ENCODE results near the gene ATP2C1.
"Not testable (repeated sequence)": the region's sequence is repeated elsewhere in the genome, so short reads cannot be mapped to it uniquely, and the experiment has no call there.

The ATP2C1 gene

GRCh38 chr3:130941793-130942192, 47.9 kb downstream of the ATP2C1 start:
- DNase-seq: no peak

DNA sequence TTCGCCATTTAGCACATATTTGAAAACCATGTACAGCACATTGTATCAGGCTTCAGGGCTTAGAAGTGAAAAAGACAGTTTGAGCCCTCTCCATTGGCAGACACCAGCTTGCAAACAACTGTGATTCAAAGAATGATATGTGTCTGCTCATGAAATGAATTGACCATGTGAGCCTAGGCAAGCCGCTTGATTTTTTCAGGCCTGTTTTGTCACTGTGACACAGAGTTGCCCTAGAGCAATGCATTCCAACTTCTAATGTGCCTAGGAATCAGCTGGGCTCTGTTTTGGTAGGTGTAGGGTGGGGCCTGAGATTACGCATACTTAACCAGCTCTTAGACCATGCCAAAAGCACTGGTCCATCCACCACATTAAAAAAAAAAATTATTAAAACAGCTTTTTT, 53.0 kb downstream of the ATP2C1 start:
- DNase-seq: no peak

DNA sequence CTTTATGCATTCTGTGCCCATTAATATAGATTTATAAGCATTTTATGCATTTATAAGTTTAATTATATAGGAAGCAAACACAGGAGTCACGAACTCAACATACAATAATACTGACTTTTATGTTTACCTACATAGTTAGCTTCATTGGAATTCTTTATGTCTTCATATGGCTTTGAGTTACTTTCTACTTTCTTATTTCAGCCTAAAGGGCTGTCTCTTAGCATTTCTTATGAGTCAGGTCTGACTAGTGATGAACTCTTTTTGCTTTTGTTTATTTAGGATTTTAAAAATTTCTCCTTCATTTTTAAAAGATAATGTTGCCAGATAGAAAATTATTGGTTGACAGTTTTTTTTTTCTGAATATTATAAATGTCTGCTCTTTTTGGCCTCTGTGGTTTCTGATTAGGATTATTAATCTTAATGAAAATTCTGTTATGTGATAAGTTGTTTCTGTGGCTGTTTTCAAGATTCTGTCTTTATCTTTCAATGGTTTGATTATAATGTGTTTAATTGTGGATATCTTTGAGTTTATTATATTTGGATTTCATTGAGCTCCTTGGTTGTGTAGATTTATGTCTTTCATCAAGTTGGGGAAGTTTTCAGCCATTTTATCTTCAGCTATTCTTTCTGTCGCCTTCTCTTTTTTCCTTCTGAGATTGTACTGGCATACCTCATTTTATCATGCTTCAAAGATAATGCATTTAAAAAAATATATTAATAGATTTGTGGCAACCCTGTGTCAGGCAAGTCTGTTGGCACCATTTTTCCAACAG, 54.3 kb downstream of the ATP2C1 start:
- no peak for DNase-seq

GRCh38 chr3:130948929-130949328, 55.0 kb downstream of the ATP2C1 start:
- DNase-seq: no peak

- DNase-seq: no peak
Observed at GRCh38 chr3:130950124-130950523, 56.2 kb downstream of the ATP2C1 start.

- no peak for DNase-seq
Observed at GRCh38 chr3:130950641-130951040, 56.8 kb downstream of the ATP2C1 start.

DNA sequence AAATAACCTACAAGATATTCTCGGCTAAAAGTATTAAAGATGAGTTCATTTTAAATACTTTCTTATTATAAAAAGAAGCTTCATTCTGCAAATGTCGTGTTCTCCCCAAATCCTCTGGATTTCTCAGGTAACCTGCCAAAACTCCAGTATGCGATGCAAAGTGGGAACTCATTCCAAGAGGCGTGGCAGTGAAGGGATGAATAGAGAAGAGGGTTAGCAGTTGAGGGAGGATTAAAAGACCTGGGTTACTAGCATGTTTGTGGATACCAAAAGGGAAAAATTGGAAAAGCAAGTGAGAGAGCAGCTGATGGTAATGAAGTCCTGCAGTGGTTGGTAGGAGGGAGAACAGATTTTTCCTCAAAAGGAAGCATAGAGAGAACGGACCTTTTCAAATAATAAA, 61.6 kb downstream of the ATP2C1 start:
- DNase-seq: no peak

DNA sequence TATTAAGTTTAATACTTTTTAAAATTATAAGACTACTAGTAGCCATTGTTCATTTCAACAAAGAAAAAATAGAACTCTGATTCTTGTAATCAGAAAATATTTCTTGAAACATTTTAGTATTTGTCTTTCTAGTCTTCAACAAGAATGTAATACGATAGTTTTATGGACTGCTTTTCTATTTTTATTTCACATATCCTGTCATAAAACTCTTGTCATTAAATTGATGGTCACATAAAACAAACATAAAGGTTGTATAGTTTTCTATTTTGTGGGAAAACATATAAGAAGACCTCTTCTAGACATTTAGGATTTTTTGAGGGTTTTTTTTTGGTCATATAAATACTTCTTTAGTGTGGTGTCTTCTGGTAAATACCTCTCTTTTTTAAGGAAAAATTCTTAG, 62.4 kb downstream of the ATP2C1 start:
- no peak for DNase-seq

- no peak for DNase-seq
Observed at GRCh38 chr3:130956721-130957120, 62.8 kb downstream of the ATP2C1 start.

DNA sequence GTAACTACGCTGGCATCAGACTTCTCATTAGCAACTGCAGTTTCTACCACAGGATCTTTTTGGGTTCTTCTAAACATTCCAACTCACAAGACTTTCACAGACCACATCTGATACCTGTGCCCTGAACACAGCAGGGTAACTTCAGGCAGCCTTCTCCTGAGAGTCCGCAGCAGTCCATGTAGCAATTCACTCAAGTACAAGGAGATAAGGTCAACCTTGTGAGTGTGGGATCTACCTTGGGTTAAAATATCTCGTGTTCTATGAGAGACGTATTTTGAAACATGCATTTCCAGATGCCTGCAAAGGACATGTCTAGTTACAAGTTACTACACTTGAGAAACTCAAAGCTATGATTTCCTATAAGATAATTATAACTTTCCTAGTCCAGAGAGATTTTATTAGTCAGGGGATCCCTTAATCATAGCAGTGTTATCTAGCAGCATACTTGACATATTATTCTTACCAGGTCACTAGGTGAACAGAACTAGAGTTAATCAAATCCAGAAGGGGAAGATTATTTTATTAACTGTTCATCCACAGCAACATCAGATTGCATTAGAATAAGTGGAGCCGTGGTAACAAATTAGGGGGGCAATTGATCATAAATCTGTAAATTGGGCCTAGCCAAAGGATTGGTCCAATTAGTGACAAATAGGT, 66.4 kb downstream of the ATP2C1 start:
- DNase-seq: no peak

DNA sequence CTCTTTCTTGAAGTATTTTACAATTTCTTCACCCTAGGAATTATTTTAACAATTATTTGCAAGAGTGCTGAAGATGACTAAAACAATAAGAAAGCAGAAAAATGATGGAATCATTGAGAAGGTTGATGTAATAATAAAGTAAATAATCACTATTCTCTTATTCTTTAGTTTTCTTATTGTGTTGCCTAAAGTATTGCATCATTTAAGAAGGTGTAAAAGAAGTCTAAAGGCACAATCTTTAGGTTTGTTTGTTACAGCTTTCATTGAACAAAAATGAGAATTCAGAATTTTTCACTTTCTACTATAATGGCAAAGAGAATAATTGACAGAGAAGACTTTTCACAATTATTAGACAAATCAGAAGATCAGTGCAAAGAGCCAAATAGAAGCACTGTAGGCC, 67.6 kb downstream of the ATP2C1 start:
- no peak for DNase-seq

DNA sequence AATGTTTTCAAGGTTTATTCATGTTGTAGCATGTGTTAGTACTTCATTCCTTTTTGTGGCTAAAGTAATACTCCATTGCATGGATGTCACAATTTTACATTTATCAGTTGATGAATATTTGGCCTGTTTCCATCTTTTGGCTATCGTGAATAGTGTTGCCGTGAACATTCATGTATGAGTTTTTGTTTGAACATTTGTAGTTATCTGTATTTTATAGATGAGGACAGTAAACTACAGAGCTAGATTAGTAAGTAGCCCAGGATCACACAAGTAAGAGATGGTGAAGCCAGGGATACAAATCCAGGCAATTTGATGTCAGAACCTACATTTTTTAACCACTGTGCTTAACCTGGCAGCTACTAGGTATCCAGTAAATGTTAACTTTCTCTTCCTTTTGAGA, 69.6 kb downstream of the ATP2C1 start:
- DNase-seq: no peak

DNA sequence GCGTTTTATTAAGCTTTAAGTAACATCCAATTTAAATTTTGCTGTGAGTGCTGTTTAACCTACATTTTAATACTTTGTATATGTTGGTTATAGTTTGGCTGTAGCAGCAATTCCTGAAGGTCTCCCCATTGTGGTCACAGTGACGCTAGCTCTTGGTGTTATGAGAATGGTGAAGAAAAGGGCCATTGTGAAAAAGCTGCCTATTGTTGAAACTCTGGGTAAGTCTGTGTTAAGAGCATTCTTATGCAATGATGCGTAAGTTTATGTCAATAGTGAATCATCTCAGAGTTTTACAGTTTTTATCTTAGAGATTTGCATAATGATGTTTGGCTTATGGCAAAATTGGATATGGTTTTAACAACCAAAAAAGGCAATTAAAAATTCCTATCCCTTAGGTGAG, 70.0 kb downstream of the ATP2C1 start:
- DNase-seq: no peak

DNA sequence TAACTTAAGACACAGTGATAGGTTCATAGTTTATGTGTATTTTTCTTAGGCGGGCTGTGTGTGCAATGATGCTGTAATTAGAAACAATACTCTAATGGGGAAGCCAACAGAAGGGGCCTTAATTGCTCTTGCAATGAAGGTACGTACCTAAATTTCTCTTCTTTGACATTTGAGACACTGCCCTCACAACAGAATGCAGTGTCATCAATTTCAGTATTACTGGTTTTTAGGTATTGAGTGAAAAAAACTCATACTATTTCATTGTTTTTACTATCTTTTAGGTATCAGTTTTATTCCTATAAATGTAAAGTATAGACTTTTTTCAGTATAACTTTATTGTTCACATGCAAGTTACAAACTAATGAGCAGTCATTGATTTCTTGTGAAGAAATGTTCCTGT, 73.4 kb downstream of the ATP2C1 start:
- DNase-seq: no peak

- no peak for DNase-seq
Observed at GRCh38 chr3:130968221-130968620, 74.3 kb downstream of the ATP2C1 start.

DNA sequence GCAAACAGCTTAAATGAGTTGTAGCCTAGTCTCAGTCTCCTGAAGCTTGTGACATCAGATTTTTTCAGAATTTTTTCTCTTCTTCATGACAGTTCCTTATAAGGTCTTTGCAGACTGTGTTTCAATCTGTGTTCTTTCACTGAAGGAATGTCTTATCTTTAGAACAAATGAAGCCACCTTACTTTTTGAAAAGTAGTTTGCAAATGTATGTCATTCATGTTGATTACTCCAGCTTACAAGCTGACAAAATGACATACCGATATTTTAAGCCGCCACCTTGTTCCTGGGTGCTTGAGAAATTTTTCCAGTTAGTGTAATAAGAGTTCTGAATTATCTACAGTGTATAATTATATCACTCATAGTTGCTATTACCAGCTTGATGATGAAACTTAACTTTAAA, 75.7 kb downstream of the ATP2C1 start:
- DNase-seq: no peak

GRCh38 chr3:130971208-130971607, 77.3 kb downstream of the ATP2C1 start:
- DNase-seq: no peak

- not testable (repeated sequence) for DNase-seq
Observed at GRCh38 chr3:130972592-130972991, 78.7 kb downstream of the ATP2C1 start.

DNA sequence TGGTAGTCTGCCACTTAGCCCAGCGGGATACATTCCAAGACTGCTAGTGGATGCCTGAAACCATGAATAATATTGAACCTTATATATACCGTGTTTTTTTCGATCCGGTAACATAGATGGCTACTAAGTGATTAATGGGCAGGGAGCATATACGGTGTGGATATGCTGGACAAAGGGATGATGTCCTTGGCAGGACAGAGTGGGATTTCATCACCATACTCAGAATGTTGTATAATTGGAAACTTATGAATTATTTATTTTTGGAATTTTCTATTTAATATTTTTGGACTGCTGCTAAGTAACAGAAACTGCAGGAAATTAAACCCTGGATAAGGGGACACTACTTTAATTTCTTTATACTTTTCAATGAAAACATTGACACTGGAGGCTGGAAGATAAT, 79.5 kb downstream of the ATP2C1 start:
- DNase-seq: no peak

DNA sequence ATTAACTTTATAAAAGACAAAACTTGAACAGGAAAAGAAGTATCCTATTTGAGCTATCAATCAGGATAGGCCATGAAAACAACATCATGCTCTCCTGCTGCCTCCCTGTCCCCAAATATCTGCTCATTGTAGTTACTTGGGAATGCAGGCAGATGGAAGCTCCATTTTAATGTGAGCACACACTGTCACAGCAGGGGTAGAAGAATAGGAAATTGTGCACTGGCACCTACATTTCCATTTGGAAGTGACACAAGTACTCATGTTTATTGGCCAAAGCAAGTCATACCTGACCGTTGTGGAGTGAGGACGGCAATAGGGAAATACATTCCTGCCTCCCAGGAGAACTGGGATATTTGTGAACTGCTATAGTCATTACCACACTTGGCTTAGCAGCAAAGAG, 80.3 kb downstream of the ATP2C1 start:
- DNase-seq: no peak

- no peak for DNase-seq
Observed at GRCh38 chr3:130975251-130975650, 81.4 kb downstream of the ATP2C1 start.

DNA sequence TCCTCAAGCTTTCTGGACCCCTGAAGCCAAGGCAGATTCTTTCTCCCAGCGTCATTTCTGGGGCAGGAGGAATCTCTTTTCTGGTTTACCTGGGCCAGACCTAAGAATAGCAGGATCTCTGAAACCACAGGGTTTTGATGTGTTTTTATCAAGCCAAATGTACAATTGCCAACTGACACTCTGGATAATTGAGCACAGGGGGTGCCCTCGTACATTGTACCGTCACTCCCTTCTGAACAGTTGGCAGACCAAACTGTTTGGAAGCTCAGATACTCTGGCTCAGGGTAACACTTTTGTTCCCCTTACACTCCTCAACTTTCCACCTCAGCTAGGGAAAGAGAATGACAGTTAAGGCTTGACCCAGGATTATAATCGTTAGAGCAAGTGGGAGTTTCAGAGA, 82.8 kb downstream of the ATP2C1 start:
- no peak for DNase-seq

DNA sequence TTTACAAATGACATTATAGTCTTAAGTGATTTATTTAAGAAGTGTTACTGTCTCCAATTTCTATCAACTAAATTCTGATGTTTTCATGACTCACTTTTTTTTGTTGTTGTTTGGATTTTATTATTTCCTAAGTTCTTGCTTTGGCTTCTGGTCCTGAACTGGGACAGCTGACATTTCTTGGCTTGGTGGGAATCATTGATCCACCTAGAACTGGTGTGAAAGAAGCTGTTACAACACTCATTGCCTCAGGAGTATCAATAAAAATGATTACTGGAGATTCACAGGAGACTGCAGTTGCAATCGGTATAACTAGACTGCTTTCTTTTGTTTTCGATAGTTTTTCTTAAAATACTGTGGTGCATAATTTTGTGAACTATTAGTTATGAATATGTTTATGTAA, 85.2 kb downstream of the ATP2C1 start:
- no peak for DNase-seq

DNA sequence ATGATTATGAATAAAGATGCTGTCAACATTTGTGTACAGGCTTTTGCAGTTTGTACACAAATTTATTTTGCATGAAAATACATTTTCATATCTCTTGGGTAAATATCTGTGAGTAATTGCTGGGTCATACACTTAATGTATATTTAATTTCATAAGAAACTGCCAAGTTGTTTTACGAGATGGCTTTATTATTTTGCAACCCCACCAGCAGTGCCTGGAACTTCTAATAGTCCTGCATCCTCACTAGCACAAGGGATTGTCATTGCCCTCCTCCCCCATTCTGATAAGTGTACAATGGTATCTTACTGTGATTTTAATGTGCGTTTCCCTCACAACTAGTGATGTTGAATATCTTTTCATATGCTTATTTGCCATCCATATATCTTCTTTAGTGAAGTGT, 87.6 kb downstream of the ATP2C1 start:
- no peak for DNase-seq

DNA sequence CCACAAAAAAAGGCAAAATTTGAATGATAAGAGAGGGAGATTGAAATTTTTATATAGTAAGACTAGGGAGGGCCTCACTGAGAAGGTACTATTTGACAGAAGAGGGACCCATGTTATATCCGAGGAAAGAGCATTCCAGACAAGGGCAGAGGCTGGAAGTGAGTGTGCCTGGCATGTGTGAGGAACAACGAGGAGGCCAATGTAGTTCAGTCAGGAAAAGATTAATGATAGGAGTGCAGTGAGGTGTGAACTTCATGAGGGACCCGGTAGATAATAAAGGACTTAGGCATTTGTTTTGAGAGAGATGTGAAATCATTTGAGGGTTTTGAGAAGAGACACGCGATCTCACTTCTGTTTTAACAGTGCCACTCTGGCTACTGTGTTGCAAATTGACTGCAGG, 96.4 kb downstream of the ATP2C1 start:
- DNase-seq: no peak

All from right forelimb (tissue), 1 donor.